ENCODE measurements around the gene IL1B.

The IL1B gene

DNA sequence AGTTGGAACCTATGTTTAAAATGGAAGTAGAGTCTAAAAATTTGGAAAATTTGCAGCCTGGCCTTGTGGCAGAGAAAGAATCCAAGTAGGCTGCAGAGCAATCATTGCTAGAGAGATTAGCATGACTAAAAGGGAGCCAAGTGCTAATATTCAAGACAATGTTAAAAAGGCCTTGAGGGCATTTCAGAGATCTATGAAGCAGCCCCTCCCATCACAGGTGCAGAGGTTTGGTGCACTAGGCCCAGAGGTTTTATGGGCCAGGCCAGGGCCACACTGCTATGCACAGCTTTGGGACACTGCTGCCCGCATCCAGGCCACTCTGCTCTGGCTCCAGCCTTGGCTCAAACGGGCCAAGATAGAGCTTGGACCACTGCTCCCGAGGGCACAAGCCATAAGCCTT, 45.6 kb downstream of the IL1B start:
- no peak for TF ChIP-seq CTCF (IDR thresholded peaks at IDR 0.05; ENCODE audit: insufficient read depth, low read depth, low read length, missing control alignments)
- DNase-seq (ENCODE audit: low read depth) = no peak
- H3K4me3 ChIP-seq (ENCODE audit: low read length) = no peak overlapping the region

GRCh38 chr2:112790305-112790704, 46.3 kb downstream of the IL1B start:
- no peak for TF ChIP-seq CTCF (IDR thresholded peaks at IDR 0.05; ENCODE audit: insufficient read depth, low read depth, low read length, missing control alignments)
- DNase-seq (ENCODE audit: low read depth) = no peak
- no peak overlapping the region for H3K4me3 ChIP-seq (ENCODE audit: low read length)

DNA sequence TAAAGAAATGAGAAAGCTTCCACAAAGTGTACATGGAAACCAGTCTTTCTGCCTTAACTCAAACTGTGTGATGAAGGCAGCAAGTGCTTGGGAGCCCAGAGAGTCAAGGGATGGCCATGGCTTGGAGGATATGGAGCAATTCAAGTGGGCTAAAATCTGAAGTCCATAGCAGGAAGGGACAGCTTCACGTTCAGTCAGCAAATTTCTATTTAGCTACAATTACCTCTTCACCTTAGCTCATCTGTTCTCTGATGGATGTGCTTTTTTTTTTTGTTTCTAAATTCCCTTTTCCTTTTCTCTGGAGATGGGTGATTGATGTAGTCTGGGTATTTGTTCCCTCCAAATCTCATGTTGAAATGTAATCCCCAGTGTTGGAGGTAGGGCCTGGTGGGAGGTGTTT, 47.4 kb downstream of the IL1B start:
- H3K4me3 ChIP-seq (ENCODE audit: low read length) = no peak overlapping the region
- no peak for DNase-seq (ENCODE audit: low read depth)
- TF ChIP-seq CTCF (IDR thresholded peaks at IDR 0.05; ENCODE audit: insufficient read depth, low read depth, low read length, missing control alignments) = no peak

- TF ChIP-seq CTCF (IDR thresholded peaks at IDR 0.05; ENCODE audit: insufficient read depth, low read depth, low read length, missing control alignments) = no peak
- no peak for DNase-seq (ENCODE audit: low read depth)
- H3K4me3 ChIP-seq (ENCODE audit: low read length) = no peak overlapping the region
Observed at GRCh38 chr2:112788653-112789052, 47.9 kb downstream of the IL1B start.

DNA sequence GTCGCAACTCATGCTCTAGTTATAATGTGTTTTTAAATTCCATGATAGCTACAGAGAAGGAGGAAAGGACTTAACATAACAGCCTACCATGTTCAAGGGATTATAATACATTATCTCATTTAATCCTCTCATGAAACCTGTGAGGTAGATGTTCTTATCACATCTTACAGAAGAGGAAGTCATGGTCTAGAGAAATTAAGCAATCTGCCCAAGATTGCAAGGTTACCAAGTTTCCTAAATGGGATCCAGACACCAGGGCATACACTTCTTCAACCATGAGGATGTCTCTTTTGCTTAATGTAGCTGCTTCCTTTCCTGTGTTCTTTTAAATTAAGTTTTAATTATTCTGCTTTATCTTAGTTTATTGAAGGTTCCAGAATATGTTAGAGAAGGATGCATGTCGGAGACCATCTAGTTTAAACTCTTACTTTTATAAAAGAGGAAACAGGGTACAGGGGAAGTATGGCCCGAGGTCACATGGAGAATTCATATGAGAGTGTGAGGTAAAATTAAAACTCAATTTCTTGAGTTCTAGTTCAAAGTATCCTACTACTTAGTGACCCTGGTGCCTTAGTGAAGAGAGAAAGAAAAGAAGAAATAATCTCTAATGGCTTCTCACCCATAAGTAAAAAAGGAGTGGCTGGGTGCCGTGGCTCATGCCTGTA, 48.7 kb downstream of the IL1B start:
- DNase-seq (ENCODE audit: low read depth) = no peak
- TF ChIP-seq CTCF (IDR thresholded peaks at IDR 0.05; ENCODE audit: insufficient read depth, low read depth, low read length, missing control alignments) = no peak
- H3K4me3 ChIP-seq (ENCODE audit: low read length) = no peak overlapping the region

GRCh38 chr2:112787294-112787693, 49.3 kb downstream of the IL1B start:
- peak; percentile 84 for DNase-seq (ENCODE audit: low read depth)
- no peak for TF ChIP-seq CTCF (IDR thresholded peaks at IDR 0.05; ENCODE audit: insufficient read depth, low read depth, low read length, missing control alignments)

More at GRCh38 chr2:112787294-112787693, 49.3 kb downstream of the IL1B start:
- no peak overlapping the region for H3K4me3 ChIP-seq (ENCODE audit: low read length)
